GM18858 (cell line): ENCODE measurements around the gene APMAP.

Experiments
- ATAC-seq: cut with Tn5 transposase; IDR thresholded peaks from one replicate; pipeline ENCODE4 v1.9.1; 2021; ENCODE audit not compliant: unreplicated experiment

The APMAP gene

GRCh38 chr20:24990810-24991252 lies 1.7 kb downstream of the APMAP start:
- no peak for ATAC-seq

- ATAC-seq: no peak
Measured at GRCh38 chr20:24989162-24989561, 3.4 kb downstream of the APMAP start.

DNA sequence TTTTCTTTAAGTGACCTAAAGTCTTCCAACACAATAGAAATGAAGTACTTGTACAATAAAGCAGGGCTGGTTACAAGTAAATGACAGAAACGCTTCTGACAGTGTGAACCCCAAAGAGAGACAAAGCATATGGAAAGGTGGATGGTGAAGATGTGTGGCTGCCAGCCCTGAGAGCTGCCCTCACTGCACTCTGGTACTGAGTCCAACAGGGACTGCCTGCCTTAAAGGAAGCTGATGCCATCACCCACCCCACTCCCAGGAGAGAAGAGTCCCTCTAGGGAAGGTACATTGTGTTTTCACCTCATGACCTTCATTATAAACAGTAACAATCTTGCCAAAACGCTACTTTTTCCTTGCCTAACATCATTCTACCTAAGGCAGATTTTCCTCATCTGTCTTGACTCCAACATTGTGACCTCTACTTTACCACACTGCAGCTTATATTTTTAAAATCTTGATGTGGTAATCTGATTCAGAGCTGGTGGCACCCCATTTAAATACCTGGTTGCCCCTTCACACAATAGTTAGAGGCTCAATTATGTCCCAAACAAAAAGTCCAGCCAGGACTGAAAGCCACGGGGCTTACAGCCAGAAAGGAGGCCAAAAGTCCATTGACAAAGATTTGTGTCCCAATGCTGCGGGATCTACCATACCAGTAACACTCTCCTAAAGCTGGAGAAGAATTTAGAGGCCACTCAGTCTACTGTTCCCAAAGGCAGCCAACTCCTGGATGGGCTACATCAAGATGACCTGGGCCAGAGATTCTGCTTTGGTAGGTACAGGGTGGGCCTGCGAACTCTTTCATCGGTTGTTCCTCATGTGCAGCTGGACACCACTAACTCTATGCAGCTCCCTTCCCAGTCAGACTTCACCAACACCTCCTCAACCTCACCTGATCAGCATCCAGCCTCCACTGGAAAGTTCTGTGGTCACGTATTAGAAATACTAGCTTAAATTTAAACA lies 4.4 kb downstream of the APMAP start:
- ATAC-seq: no peak

- ATAC-seq: no peak
Measured at GRCh38 chr20:24987244-24987643, 5.3 kb downstream of the APMAP start.

DNA sequence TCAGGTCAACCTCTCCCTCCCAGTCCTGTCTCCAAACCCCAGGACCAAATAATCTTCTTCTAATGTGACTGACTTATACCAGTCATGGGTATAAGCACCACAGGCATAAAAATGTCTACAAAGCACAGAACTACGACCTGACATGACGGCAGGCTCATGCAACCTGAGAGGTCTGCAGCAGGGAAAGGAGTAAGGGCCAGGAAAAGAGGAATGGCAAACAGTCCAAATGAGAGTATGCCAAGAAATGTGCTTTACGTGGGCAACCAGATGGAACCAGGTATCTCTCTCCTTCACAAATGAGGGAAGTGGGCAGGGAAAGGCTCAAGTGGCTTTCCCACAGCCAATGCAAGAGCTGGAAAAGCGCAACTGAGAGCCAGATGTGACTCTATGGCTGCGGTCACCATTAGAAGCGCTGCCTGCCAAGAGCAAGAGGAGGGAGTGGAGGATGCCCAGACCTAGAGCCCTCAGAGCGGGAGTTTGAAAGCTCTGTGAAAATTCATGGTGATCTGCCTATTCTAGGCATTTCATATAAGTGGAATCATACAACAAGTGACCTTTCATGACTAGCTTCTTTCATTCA lies 6.0 kb downstream of the APMAP start:
- no peak for ATAC-seq

GRCh38 chr20:24985802-24986201 lies 6.7 kb downstream of the APMAP start:
- no peak for ATAC-seq

GRCh38 chr20:24984961-24985640 lies 7.5 kb downstream of the APMAP start:
- ATAC-seq: no peak

- no peak for ATAC-seq
Measured at GRCh38 chr20:24983896-24984295, 8.7 kb downstream of the APMAP start.

DNA sequence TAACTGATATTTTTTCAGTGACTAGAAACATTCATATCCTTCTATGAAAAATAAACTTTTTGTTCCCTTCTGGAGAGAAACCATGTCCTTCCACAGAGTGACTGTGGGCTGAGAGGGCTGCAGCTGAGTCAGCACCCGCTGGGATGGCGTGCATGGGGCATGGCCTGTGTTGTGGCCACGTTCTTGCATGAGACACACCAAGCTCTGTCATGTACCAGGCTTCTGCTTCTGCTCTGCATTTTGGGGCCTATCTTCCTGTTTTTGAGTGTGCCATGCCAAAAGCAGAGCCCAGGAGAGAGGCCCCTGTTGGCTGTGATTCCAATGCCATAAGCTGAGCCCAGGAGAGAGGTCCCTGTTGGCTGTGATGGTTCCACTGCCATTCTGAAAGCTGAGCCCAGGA lies 10.8 kb downstream of the APMAP start:
- ATAC-seq: no peak

DNA sequence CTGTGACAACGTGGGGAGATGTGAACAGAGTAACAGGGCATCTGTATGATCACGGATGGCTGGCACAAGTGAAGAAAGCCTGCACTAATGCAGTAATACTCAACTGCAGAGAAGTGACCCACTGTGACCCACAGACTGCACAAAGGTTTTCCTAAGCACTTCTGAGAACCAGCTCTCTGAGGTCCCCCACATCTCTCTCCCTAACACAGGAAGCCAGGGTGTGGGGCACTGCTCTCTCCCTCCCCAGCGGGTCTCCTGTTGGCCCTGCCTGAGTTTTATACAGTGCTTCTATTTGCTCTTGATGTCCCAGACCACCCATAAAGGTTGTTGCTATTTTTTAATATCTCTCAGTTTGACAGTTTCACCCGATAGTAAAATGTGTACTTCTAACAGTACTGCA lies 11.3 kb downstream of the APMAP start:
- no peak for ATAC-seq

GRCh38 chr20:24980291-24981053 lies 12.1 kb downstream of the APMAP start:
- no peak for ATAC-seq

GRCh38 chr20:24979036-24979960 lies 13.3 kb downstream of the APMAP start:
- ATAC-seq: no peak

GRCh38 chr20:24978513-24978912 lies 14.0 kb downstream of the APMAP start:
- ATAC-seq: no peak

GRCh38 chr20:24977797-24978196 lies 14.8 kb downstream of the APMAP start:
- ATAC-seq: no peak

DNA sequence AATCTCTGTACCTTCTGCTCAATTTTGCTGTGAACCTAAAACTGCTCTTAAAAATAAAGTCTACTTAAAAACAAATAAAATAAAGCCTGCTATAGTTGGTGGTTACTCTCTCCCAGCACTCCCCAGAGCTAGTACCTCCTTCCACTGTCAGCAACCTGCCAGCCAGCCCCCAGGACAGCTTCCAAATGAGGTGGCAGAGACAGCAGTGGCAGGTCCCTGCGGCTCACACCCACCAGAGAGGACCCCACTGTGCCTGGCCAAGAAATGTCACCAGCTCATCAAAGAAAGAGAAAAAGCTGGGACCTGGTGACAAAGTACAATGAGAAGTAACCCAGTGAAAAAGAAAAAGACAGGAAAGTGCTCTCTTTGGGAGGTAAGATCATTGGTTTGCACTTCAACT lies 15.2 kb downstream of the APMAP start:
- no peak for ATAC-seq

DNA sequence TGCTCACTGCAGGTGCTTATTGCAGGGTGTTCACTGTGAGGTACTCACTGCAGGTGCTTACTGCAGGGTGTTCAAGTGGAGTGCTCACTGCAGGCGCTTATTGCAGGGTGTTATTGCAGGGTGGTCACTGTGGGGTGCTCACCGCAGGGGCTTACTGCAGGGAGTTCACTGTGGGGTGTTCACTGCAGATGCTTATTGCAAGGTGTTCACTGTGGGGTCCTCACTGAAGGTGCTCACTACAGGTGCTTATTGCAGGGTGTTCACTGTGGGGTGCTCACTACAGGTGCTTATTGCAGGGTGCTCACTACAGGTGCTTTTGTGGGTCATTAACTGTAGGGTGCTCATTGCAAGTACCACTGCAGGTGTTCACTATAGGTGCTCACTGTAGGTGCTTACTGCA lies 20.2 kb downstream of the APMAP start:
- no peak for ATAC-seq

- ATAC-seq: no peak
Measured at GRCh38 chr20:24971376-24972101, 21.0 kb downstream of the APMAP start.

DNA sequence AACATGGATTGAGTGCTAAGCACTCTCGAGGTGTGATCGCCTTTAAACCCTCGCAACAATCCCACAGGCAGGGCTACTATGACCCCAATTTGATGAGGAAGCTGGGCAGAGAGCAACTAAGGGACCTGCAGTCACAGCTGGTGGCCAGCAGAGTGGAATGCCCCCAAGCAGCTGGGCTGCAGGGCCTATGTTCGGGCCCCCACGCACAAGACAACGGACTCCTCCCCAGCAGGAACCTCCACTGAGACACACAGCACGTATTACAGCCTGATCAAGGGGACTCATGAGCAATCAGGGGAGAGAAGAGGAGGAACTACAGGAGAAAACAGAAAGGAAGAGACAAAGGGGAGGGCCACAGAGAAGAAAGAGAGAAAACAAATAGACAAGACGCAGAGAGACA lies 21.8 kb downstream of the APMAP start:
- no peak for ATAC-seq

DNA sequence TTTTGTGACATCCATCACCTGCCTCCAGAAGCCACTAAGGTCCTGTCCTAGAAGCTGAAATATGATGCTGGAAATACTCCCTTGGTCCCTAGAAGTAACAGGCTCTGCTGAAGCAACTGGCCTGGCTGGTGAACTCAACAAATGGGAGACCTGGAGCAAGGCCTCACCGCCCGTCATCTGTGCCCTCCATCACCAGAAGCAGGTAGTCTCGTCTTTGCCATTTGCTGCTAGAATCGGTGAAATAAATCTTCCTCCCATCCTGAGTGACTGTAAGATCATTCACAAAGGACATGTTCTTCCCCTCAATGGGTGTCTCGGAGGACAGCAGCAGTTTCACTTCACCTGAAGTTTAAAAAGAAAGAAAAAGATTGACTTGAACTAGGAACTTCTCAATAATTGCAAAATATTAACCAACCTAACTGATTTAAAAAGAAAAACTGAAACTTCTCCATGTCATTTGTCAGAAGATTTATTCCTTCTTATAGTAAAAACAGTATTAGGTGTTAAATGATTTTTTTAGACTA lies 22.5 kb downstream of the APMAP start:
- ATAC-seq: no peak
